HG03342 (cell line): ENCODE results near the gene PDE3A.

Experiments used
- ATAC-seq: cut with Tn5 transposase; IDR thresholded peaks from one replicate; pipeline ENCODE4 v1.9.1; 2021; ENCODE audit warnings: mild to moderate bottlenecking, moderate library complexity; ENCODE audit not compliant: unreplicated experiment

The PDE3A gene

GRCh38 chr12:20657496-20657895 is 289.2 kb downstream of the PDE3A start:
- no peak for ATAC-seq

GRCh38 chr12:20681334-20681733 is 313.0 kb downstream of the PDE3A start:
- ATAC-seq = no peak

- no peak for ATAC-seq
Measured at GRCh38 chr12:20695232-20695631, 326.9 kb downstream of the PDE3A start, which contains the start of gene SLCO1C1. Gene SLCO1C1, plus strand, starts transcription at chr12:20695332. Its CDS starts 4,245 bp downstream, at chr12:20699577.

- ATAC-seq = no peak
Measured at GRCh38 chr12:20696181-20696905, 328.0 kb downstream of the PDE3A start.

- no peak for ATAC-seq
Measured at GRCh38 chr12:20701106-20701505, 332.8 kb downstream of the PDE3A start.

- ATAC-seq = no peak
Measured at GRCh38 chr12:20704860-20705259, 336.5 kb downstream of the PDE3A start.

- ATAC-seq = no peak
Measured at GRCh38 chr12:20711846-20712245, 343.5 kb downstream of the PDE3A start.

GRCh38 chr12:20716037-20716436 is 347.7 kb downstream of the PDE3A start:
- no peak for ATAC-seq

- no peak for ATAC-seq
Measured at GRCh38 chr12:20716985-20717384, 348.6 kb downstream of the PDE3A start.

- ATAC-seq = no peak
Measured at GRCh38 chr12:20718294-20718693, 350.0 kb downstream of the PDE3A start.

GRCh38 chr12:20722142-20722541 is 353.8 kb downstream of the PDE3A start:
- ATAC-seq = no peak

GRCh38 chr12:20731274-20731673 is 362.9 kb downstream of the PDE3A start:
- ATAC-seq = no peak
